KBM-7 (cell line): ENCODE data around the gene RANBP3.
"Not testable (repeated sequence)": the region's sequence is repeated elsewhere in the genome, so short reads cannot be mapped to it uniquely, and the experiment has no call there.

ENCODE experiments used
- DNase-seq: peaks from one replicate; pipeline ENCODE4 v3.0.0-alpha.2; 2015
- in situ Hi-C: fragments of 300-500 bp; cut with MboI; formaldehyde crosslinking; loops from 2 replicates; pipeline ENCODE4 v1.14.3; 2020; ENCODE audit warnings: low sequenced_read_pairs, low pct_unique_long_range_greater_than_20kb, mixed read lengths

RANBP3 gene

GRCh38 chr19:5895890-5896289 lies 82.0 kb downstream of the RANBP3 start:
- DNase-seq = no peak
- in situ Hi-C loops = loop anchor here (10.0 kb wide), 1 partner anchor 91 kb away; the partner anchor contains the start of gene NRTN

- no peak for DNase-seq
These were observed 82.5 kb downstream of the RANBP3 start for GRCh38 chr19:5895409-5895808.

GRCh38 chr19:5894704-5895349 lies 83.1 kb downstream of the RANBP3 start:
- in situ Hi-C loops = loop anchor here (10.0 kb wide), 1 partner anchor 90 kb away; the partner anchor contains the start of gene NRTN
- no peak for DNase-seq

More at GRCh38 chr19:5895409-5895808, 82.5 kb downstream of the RANBP3 start:
- in situ Hi-C loops = loop anchor here (10.0 kb wide), 1 partner anchor 91 kb away; the partner anchor contains the start of gene NRTN

GRCh38 chr19:5893907-5894703 lies 83.8 kb downstream of the RANBP3 start:
- in situ Hi-C loops = loop anchor here (10.0 kb wide), 1 partner anchor 89 kb away; the partner anchor contains the start of gene NRTN
- no peak for DNase-seq

- in situ Hi-C loops = loop anchor here (10.0 kb wide), 1 partner anchor 89 kb away; the partner anchor contains the start of gene NRTN
These were observed 84.5 kb downstream of the RANBP3 start for GRCh38 chr19:5893296-5893903.

GRCh38 chr19:5892772-5893275 lies 85.1 kb downstream of the RANBP3 start:
- in situ Hi-C loops = loop anchor here (10.0 kb wide), 1 partner anchor 88 kb away; the partner anchor contains the start of gene NRTN
- DNase-seq = no peak

More at GRCh38 chr19:5893296-5893903, 84.5 kb downstream of the RANBP3 start:
- DNase-seq = no peak

- DNase-seq = peak; percentile 50
- in situ Hi-C loops = loop anchor here (10.0 kb wide), 1 partner anchor 87 kb away; the partner anchor contains the start of gene NRTN
These were observed 85.8 kb downstream of the RANBP3 start for GRCh38 chr19:5891938-5892771.

- in situ Hi-C loops = loop anchor here (10.0 kb wide), 1 partner anchor 87 kb away; the partner anchor contains the start of gene NRTN
- no peak for DNase-seq
These were observed 86.4 kb downstream of the RANBP3 start for GRCh38 chr19:5891572-5891937.

- in situ Hi-C loops = loop anchor here (10.0 kb wide), 1 partner anchor 85 kb away; the partner anchor contains the start of gene NRTN
- no peak for DNase-seq
These were observed 87.8 kb downstream of the RANBP3 start for GRCh38 chr19:5890099-5890498.

- in situ Hi-C loops = no loop called here
- no peak for DNase-seq
These were observed 88.5 kb downstream of the RANBP3 start for GRCh38 chr19:5889288-5889971.

- in situ Hi-C loops, DNase-seq: not testable (repeated sequence)
These were observed 93.7 kb downstream of the RANBP3 start for GRCh38 chr19:5884065-5884811.

GRCh38 chr19:5883157-5883873 lies 94.6 kb downstream of the RANBP3 start:
- in situ Hi-C loops, DNase-seq: not testable (repeated sequence)

GRCh38 chr19:5882421-5882968 lies 95.4 kb downstream of the RANBP3 start:
- in situ Hi-C loops = no loop called here
- DNase-seq = no peak

GRCh38 chr19:5881543-5882299 lies 96.2 kb downstream of the RANBP3 start:
- no peak for DNase-seq
- in situ Hi-C loops = no loop called here

GRCh38 chr19:5880604-5881078 lies 97.3 kb downstream of the RANBP3 start:
- in situ Hi-C loops = no loop called here
- DNase-seq = no peak
